22Rv1 (cell line): ENCODE measurements around the gene SDSL.

ENCODE experiments used
- H3K27ac ChIP-seq: fragments of 450-650 bp; 2 replicates; pipeline ENCODE4 v1.5.1; 2017
- ZFX ChIP-seq: fragments of 450-650 bp; IDR thresholded peaks from 2 replicates; pipeline ENCODE4 v1.6.1; 2017; ENCODE audit warnings: antibody characterized with exemption, borderline replicate concordance
- TF ChIP-seq, protein P1 (sequence below): fragments of 450-650 bp; IDR thresholded peaks from 2 replicates; pipeline ENCODE4 v1.5.1; 2017; ENCODE audit warnings: mild to moderate bottlenecking

Gene SDSL

GRCh38 chr12:113477171-113477841 lies 55.1 kb downstream of the SDSL start:
- H3K27ac ChIP-seq, result no peak overlapping the region
- TF ChIP-seq, protein P1, sequence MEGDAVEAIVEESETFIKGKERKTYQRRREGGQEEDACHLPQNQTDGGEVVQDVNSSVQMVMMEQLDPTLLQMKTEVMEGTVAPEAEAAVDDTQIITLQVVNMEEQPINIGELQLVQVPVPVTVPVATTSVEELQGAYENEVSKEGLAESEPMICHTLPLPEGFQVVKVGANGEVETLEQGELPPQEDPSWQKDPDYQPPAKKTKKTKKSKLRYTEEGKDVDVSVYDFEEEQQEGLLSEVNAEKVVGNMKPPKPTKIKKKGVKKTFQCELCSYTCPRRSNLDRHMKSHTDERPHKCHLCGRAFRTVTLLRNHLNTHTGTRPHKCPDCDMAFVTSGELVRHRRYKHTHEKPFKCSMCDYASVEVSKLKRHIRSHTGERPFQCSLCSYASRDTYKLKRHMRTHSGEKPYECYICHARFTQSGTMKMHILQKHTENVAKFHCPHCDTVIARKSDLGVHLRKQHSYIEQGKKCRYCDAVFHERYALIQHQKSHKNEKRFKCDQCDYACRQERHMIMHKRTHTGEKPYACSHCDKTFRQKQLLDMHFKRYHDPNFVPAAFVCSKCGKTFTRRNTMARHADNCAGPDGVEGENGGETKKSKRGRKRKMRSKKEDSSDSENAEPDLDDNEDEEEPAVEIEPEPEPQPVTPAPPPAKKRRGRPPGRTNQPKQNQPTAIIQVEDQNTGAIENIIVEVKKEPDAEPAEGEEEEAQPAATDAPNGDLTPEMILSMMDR, result no peak
- TF ChIP-seq ZFX, result no peak

- TF ChIP-seq, protein P1, result no peak
- TF ChIP-seq ZFX, result no peak
- H3K27ac ChIP-seq, result no peak overlapping the region
These were observed 55.6 kb downstream of the SDSL start for GRCh38 chr12:113477842-113478215.

DNA sequence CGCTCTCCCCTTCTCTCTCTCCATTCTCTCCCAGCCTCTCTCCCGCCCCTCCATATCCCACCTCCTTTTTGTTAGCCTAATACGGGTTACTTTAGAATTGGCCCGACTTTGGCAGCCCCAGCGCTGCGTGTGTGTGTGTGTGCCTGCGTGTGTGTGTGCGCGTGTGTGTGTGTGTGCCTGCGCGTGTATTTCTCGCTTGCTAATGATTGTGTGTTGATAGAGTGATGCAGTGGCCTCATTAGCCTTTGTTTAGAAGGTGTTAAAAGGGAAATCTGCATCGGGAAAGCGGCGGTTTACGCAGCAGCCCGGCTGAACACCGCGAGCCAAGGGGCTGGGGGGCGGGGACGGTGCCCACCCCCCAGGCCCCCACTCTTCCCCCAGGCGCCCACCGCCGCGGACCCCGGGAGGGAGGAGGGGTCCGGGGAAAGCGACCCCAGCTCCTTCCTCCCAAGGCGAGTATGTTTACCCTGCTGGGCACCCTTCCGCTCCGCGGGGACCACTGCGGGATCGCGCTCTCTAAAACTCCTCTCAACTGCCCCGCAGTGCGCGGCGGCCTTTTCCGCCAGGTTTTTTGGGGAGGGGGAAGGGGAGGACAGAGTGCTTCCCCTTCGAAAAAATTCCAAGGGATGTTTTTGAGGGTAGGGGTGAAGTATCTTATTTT lies 56.3 kb downstream of the SDSL start:
- no peak for TF ChIP-seq ZFX
- TF ChIP-seq, protein P1, result no peak
- no peak overlapping the region for H3K27ac ChIP-seq

- no peak for TF ChIP-seq ZFX
- TF ChIP-seq, protein P1, result no peak
These were observed 57.0 kb downstream of the SDSL start for GRCh38 chr12:113479216-113479589.

GRCh38 chr12:113479590-113480335 lies 57.6 kb downstream of the SDSL start:
- no peak for TF ChIP-seq ZFX
- TF ChIP-seq, protein P1, result no peak

More at GRCh38 chr12:113479216-113479589, 57.0 kb downstream of the SDSL start:
- H3K27ac ChIP-seq, result no peak overlapping the region

GRCh38 chr12:113480336-113480971 lies 58.3 kb downstream of the SDSL start:
- no peak overlapping the region for H3K27ac ChIP-seq
- TF ChIP-seq ZFX, result no peak
- TF ChIP-seq, protein P1, result no peak

More at GRCh38 chr12:113479590-113480335, 57.6 kb downstream of the SDSL start:
- no peak overlapping the region for H3K27ac ChIP-seq
